ENCODE data around the gene GTF2A1.

DNA sequence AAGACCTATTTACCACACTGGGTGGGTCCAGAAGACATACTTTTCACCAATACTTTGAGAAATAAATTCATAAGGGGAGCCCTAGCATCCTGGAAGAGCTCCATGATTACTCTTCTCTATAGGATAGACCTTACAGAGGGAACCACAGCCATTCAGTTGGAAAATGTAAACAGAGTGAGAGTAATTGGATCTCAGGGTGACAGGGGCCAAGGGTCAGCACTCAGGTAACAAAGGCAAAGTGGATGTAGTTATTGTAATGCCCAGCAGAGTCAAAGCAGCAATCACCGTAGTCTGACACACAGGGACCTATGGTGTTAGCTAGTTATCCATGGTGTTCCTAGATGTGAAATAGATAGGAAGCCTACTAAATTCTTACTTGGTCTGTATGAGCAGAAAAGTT lies 10.8 kb upstream of the GTF2A1 start:
- TF ChIP-seq EP300 (IDR thresholded peaks at IDR 0.05; ENCODE audit: low read depth) = no peak
- TF ChIP-seq, protein P1, sequence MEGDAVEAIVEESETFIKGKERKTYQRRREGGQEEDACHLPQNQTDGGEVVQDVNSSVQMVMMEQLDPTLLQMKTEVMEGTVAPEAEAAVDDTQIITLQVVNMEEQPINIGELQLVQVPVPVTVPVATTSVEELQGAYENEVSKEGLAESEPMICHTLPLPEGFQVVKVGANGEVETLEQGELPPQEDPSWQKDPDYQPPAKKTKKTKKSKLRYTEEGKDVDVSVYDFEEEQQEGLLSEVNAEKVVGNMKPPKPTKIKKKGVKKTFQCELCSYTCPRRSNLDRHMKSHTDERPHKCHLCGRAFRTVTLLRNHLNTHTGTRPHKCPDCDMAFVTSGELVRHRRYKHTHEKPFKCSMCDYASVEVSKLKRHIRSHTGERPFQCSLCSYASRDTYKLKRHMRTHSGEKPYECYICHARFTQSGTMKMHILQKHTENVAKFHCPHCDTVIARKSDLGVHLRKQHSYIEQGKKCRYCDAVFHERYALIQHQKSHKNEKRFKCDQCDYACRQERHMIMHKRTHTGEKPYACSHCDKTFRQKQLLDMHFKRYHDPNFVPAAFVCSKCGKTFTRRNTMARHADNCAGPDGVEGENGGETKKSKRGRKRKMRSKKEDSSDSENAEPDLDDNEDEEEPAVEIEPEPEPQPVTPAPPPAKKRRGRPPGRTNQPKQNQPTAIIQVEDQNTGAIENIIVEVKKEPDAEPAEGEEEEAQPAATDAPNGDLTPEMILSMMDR (IDR thresholded peaks at IDR 0.05) = no peak

Measured in transverse colon (tissue), 3 donors.